ENCODE measurements around the gene CHRNA10. TPM values are rescaled to one million over a fixed set of nuclear protein-coding genes. Genes with fewer than 3 reads are reported as not detected.
"Not testable (repeated sequence)": the region's sequence is repeated elsewhere in the genome, so short reads cannot be mapped to it uniquely, and the experiment has no call there.

The CHRNA10 gene
- total and polyA plus RNA-seq, 5 donors: 0.38 to 0.97 (median 0.50) TPM

DNA sequence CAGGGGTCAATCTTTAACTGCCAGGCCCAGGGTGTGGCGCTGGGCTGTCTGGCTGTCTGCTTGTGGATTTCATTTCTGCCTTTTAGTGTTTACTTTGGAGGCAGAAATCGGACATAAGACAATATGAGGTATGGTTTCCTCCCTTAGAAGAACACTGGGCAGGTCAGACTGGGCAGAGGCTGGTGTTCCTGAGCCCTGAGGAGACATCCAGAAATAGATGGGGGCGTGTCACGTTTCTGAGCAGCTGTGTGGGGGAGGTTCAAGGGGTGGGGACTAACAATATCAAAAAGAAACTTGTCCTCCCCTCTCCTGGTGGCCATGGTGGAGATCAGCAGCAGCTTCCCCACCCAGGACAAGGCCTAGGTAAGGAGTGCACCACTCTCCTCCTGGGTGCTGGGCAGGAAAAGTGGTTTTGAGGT is 26.4 kb downstream of the CHRNA10 start, which contains the start of gene ART1:
Gene ART1 (plus strand): TSS at position 312 of the 419 bp plus-strand sequence. CDS start 14,086 bp downstream, outside the sequence.
- Histone ChIP-seq H3K27me3 (ENCODE audit: control insufficient read depth, insufficient read depth) (no peaks in the 10 kb centered on the region), H3K4me3 (ENCODE audit: low read length) (no peak within 1 kb of the TSS), H3K27ac (ENCODE audit: low read length) (no peak within 1 kb of the TSS), H3K4me1 (ENCODE audit: control insufficient read depth, insufficient read depth, low read length) (no peaks in the 10 kb centered on the region), H3K9me3 (ENCODE audit: control insufficient read depth, low read length) (no peaks in the 10 kb centered on the region)
- DNase-seq (peak in 1 of 3 donors; percentile 62), ATAC-seq (peak; percentile 27 to 32)
- 67% methylated on average over 4 of the region's 4 CpGs for WGBS
- intact Hi-C loops (cut with DNase I): no loop called here

DNA sequence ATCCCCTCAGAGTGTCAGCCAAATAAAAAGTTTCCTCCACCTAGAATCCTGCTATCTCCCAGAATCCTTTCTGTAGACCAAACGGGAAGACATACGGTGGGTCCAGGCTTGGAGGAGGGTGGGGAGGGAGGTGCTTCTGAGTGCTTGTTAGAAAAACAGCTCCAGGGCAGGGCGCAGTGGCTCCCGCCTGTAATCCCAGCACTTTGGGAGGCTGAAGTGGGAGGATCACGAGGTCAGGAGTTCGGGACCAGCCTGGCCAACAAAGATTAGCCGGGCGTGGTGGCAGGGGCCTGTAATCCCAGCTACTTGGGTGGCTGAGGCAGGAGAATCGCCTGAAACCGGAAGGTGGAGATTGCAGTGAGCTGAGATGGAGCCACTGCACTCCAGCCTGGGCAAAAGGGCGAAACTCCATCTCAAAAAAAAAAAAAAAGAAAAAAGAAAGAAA is 28.1 kb downstream of the CHRNA10 start:
- H3K9me3 ChIP-seq (ENCODE audit: control insufficient read depth, low read length); H3K4me1 ChIP-seq (ENCODE audit: control insufficient read depth, insufficient read depth, low read length); intact Hi-C loops (cut with DNase I); ATAC-seq; H3K27me3 ChIP-seq (ENCODE audit: control insufficient read depth, insufficient read depth); H3K27ac ChIP-seq (ENCODE audit: low read length); DNase-seq: not testable (repeated sequence)
- 32% methylated on average over 11 of the region's 11 CpGs for WGBS
- peak overlapping the region; percentile 41 for H3K4me3 ChIP-seq (ENCODE audit: low read length)

DNA sequence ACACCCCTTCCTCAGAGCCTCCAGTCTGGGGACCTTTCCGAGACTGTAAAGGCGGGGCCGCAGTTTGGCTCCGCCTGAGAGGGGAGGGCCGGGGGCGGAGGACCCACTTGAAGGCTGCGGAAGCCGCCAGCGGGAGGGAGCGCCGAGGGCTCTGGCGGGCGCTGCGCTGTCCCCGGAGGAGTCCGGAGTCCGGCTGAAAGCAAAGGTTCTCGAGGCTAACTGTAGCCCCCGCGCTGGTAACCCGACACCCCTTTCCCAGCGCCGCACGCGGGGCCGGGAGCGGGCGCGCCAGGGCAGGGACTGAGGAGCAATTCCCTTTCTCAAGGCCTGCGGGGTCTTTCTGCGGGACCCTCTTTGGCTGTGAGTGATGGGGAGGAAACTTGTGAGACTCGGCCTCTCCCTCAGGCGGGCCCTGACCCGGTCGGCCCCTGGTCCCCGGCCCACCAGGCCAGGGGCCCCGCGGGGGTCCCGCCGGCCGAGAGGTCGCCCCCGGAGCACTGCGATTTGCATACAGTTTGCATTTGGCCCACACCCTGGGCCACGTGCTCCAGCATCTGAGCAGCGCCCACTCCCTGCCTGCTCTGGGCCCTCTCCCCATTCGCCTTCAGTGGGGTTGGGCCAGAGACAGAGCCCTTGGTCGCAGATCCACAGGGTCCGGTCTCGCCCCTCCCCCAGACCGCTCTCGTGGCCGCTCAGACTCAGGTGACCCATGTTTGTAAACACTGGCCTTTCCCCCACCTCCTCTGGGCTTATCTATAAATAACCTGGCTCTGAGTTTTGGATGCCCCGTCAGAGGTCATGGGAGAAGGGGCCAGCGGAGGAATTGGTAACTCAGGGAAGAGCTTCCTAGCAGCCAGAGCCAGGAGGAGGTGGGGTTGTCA is 28.9 kb downstream of the CHRNA10 start:
- H3K4me3 ChIP-seq (ENCODE audit: low read length): peak overlapping the region; percentile 41
- DNase-seq: peak; percentile 89 to 96 (median 95)
- no peaks in the 10 kb centered on the region for H3K4me1 ChIP-seq (ENCODE audit: control insufficient read depth, insufficient read depth, low read length)
- WGBS: 1% methylated on average over 55 of the region's 55 CpGs
- H3K27me3 ChIP-seq (ENCODE audit: control insufficient read depth, insufficient read depth): no peaks in the 10 kb centered on the region
- no peak overlapping the region for H3K27ac ChIP-seq (ENCODE audit: low read length)
- intact Hi-C loops (cut with DNase I): no loop called here
- ATAC-seq: peak; percentile 96
- no peaks in the 10 kb centered on the region for H3K9me3 ChIP-seq (ENCODE audit: control insufficient read depth, low read length)

DNA sequence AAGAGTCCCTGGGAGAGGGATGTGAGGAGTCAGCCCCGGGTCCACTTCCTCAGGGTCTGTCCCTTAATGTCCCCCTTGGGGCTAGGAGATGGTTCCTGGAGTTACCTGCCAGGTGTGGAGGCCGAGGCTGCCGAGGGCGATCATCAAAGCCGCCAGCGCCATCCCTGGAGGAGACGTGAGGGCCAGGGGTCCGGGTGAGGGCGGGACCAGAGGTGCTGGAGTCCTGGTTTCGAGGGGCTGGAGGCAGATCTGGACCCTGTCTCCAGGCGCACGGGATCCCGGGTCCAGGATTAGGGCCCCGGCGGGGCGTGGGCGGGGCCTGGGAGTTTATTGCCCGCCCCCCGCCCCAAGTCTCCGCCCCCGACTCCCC is 29.5 kb downstream of the CHRNA10 start, which contains the start of gene ART5:
Gene ART5 (minus strand): TSS at position 292 of the 370 bp plus-strand sequence. CDS start 130 bp downstream, at position 162.
- Histone ChIP-seq H3K4me3 (ENCODE audit: low read length) (peak within 1 kb of the TSS; percentile 41), H3K9me3 (ENCODE audit: control insufficient read depth, low read length) (no peaks in the 10 kb centered on the region), H3K4me1 (ENCODE audit: control insufficient read depth, insufficient read depth, low read length) (no peaks in the 10 kb centered on the region), H3K27ac (ENCODE audit: low read length) (no peak within 1 kb of the TSS), H3K27me3 (ENCODE audit: control insufficient read depth, insufficient read depth) (no peaks in the 10 kb centered on the region)
- no peak for DNase-seq
- ATAC-seq: no peak
- intact Hi-C loops (cut with DNase I): no loop called here
- WGBS: 16% methylated on average over 21 of the region's 21 CpGs

DNA sequence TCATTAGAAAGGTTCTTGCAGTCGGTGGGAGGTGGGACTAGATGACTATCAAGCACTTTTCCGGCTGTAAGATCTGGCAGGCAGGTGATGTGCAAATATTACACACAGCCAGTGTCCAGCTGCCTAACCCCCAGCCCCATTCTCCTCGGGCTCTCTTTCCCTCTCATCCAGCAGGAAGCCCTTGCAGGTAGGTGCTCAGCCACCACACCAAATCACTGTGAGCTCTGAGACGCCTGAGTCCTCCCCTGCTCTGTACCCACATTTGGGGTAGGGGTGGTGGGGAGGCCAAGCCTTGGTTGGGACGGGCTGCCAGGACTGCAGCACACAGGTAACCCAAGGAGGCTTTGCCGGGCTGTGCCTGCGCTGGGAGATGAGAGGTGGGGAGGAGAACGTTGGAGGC is 30.0 kb downstream of the CHRNA10 start:
- WGBS: 54% methylated on average over 8 of the region's 8 CpGs
- DNase-seq (peak in 1 of 3 donors; percentile 53), ATAC-seq (no peak)
- Histone ChIP-seq H3K27me3 (ENCODE audit: control insufficient read depth, insufficient read depth) (no peaks in the 10 kb centered on the region), H3K27ac (ENCODE audit: low read length) (no peak overlapping the region), H3K4me3 (ENCODE audit: low read length) (no peak overlapping the region), H3K4me1 (ENCODE audit: control insufficient read depth, insufficient read depth, low read length) (no peaks in the 10 kb centered on the region), H3K9me3 (ENCODE audit: control insufficient read depth, low read length) (no peaks in the 10 kb centered on the region)
- intact Hi-C loops (cut with DNase I): no loop called here

DNA sequence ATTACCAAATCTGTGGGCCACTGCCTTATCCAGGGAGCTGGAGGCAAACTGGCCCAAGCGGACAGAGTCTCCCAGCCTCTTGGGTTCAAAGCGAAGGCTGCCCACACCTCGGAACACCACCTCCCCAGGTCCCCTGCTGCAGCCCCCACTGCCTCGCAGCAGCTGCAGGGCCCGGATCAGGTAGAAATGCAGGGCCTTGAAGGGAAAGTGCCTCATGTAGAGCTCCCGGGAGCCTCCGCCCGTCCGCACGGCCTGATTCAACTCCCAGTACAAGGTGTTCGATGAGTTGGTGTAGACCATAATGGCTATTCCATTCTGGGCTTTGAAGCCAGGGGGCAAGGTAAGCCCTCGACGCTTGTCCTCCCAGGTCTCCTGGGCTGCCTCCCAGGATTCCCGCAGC is 31.3 kb downstream of the CHRNA10 start:
- no peaks in the 10 kb centered on the region for H3K27me3 ChIP-seq (ENCODE audit: control insufficient read depth, insufficient read depth)
- no peaks in the 10 kb centered on the region for H3K9me3 ChIP-seq (ENCODE audit: control insufficient read depth, low read length)
- WGBS: 95% methylated on average over 14 of the region's 14 CpGs
- H3K4me3 ChIP-seq (ENCODE audit: low read length): no peak overlapping the region
- intact Hi-C loops (cut with DNase I): no loop called here
- no peak overlapping the region for H3K27ac ChIP-seq (ENCODE audit: low read length)
- H3K4me1 ChIP-seq (ENCODE audit: control insufficient read depth, insufficient read depth, low read length): no peaks in the 10 kb centered on the region
- ATAC-seq (no peak), DNase-seq (no peak)

DNA sequence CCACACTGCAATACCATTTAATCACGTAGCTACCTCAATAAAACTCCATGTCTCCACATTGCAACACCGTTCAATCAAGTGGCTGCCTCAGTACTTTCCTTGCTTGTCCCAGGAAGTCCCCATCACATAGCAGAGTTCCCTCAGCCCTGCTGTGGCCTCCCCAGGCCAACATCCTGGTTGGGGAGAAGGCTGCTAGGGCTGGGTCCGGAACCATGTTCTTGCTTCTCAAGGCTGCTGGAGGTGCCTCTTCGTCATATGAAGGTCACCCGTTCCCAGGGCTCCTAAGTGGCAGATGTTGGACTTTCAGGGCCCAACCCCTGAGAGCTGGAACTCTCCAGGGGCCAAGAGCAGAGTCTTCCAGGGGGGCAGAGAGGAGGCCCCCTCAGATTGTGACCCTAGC is 32.7 kb downstream of the CHRNA10 start:
- H3K27ac ChIP-seq (ENCODE audit: low read length): no peak overlapping the region

DNA sequence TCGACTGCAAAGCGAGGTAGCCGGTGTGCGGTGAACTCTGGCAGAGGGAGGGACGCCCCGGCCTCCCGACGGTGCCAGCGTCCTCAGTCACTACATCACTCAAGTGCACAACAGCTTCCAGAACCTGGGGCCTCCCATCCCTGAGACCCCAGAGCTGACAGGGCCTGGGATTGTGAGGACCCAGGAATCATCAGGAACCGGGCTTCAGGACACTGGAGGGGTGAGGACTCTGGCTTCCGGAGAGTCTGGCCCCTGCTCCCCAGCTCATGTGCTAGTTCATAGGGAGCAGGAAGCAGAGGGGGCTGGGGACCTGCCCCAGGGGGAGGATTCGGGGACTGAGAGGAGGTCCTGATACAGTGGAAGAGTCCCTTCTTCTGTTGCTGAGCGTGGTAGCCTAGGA is 34.0 kb downstream of the CHRNA10 start:
- no peak for DNase-seq
- H3K9me3 ChIP-seq (ENCODE audit: control insufficient read depth, low read length): no peaks in the 10 kb centered on the region
- no peaks in the 10 kb centered on the region for H3K27me3 ChIP-seq (ENCODE audit: control insufficient read depth, insufficient read depth)
- intact Hi-C loops (cut with DNase I): no loop called here
- no peak overlapping the region for H3K27ac ChIP-seq (ENCODE audit: low read length)
- ATAC-seq: no peak
- no peaks in the 10 kb centered on the region for H3K4me1 ChIP-seq (ENCODE audit: control insufficient read depth, insufficient read depth, low read length)
- WGBS: 82% methylated on average over 13 of the region's 13 CpGs
- no peak overlapping the region for H3K4me3 ChIP-seq (ENCODE audit: low read length)

More for the DNA sequence above, 32.7 kb downstream of the CHRNA10 start:
- Histone ChIP-seq H3K9me3 (ENCODE audit: control insufficient read depth, low read length) (no peaks in the 10 kb centered on the region), H3K27me3 (ENCODE audit: control insufficient read depth, insufficient read depth) (no peaks in the 10 kb centered on the region), H3K4me1 (ENCODE audit: control insufficient read depth, insufficient read depth, low read length) (no peaks in the 10 kb centered on the region), H3K4me3 (ENCODE audit: low read length) (no peak overlapping the region)
- no peak for DNase-seq
- intact Hi-C loops (cut with DNase I): no loop called here
- WGBS: 89% methylated on average over 5 of the region's 5 CpGs
- no peak for ATAC-seq

DNA sequence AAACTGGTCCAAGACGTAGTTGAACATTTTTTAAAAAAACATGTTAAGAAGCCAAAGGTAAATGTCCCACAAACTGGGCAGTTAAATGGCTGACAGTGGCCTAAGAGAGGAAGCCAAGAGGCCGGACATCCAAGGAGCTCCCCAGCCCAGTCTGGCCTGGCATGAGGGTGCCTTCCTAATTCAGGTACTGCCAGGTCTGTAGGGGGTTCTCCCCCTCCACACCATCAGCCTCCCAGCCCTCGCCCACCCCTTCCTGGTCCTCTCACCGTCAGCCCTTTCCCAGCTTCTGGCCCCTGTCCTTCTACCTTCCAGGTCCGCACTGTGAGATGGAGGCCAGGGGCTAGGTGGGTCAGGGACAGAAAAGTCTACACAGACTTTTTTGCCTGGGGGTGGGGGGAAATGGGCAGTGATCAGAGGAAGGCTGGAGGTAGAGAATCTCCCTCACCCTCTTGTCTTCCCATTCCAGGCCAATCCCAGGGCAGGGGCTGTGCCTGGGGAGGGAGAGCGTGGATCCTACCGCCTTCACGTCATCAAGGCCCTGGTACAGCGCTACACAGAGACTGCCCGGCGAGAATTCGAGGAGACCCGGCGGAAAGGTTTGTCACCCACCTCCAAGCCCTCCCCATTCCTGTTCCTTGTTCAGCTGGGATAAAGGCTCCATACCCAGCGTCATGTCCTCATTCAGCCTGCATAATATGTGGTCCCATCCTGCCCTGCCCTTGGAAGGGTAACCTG is 35.4 kb downstream of the CHRNA10 start:
- Histone ChIP-seq H3K27ac (ENCODE audit: low read length) (no peak overlapping the region), H3K9me3 (ENCODE audit: control insufficient read depth, low read length) (no peaks in the 10 kb centered on the region), H3K4me3 (ENCODE audit: low read length) (no peak overlapping the region), H3K27me3 (ENCODE audit: control insufficient read depth, insufficient read depth) (no peaks in the 10 kb centered on the region), H3K4me1 (ENCODE audit: control insufficient read depth, insufficient read depth, low read length) (no peaks in the 10 kb centered on the region)
- intact Hi-C loops (cut with DNase I): no loop called here
- WGBS: 91% methylated on average over 15 of the region's 15 CpGs
- DNase-seq: no peak
- ATAC-seq: no peak

DNA sequence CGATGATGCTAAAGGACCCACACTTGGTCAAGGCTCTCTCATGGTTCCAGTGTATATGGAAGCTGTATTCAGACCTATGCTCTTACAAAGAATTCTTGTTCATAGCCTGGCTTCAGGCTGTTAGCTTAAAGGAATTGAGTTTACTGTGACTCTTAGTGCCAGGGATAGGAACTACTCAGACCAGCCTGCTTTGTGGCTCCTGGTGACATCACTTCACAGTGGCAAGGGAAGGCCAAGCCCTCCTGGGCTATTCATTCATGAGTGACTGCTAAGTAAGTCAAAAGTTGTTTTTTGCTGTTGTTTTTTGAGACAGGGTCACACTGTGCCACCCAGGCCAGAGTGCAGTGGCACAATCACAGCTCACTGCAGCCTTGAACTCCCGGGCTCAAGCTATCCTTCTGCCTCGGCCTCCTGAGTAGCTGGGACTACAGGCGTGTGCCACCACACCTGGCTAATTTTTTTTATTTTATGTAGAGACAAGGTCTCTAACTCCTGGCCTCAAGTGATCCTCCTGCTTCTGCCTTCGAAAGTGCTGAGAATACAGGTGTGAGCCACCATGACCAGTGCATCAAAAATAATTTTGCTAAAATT is 39.0 kb downstream of the CHRNA10 start:
- DNase-seq (no peak), ATAC-seq (no peak)
- WGBS: 90% methylated on average over 5 of the region's 5 CpGs
- no peak overlapping the region for H3K4me3 ChIP-seq (ENCODE audit: low read length)
- H3K9me3 ChIP-seq (ENCODE audit: control insufficient read depth, low read length): no peaks in the 10 kb centered on the region
- no peaks in the 10 kb centered on the region for H3K27me3 ChIP-seq (ENCODE audit: control insufficient read depth, insufficient read depth)
- no peaks in the 10 kb centered on the region for H3K4me1 ChIP-seq (ENCODE audit: control insufficient read depth, insufficient read depth, low read length)
- intact Hi-C loops (cut with DNase I): no loop called here
- H3K27ac ChIP-seq (ENCODE audit: low read length): no peak overlapping the region

DNA sequence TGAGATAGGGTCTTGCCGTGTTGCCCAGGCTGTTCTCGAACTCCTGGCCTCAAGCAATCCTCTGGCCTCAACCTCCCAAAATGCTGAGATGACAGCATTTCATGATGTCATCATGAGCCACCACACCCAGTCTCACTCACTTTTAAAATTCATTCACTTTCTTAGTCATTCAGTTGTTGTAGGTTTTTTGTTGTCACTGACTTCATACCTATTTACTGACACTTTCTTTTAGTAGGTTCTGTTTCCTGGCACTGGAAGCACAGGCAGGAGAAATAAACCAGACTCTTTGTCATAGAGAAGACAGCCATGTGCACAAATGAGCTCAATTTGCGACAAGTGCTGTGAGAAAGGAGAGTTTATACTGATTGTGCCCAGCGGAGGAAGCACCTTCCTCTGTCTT is 39.9 kb downstream of the CHRNA10 start:
- intact Hi-C loops (cut with DNase I): no loop called here
- ATAC-seq: no peak
- Histone ChIP-seq H3K27me3 (ENCODE audit: control insufficient read depth, insufficient read depth) (no peaks in the 10 kb centered on the region), H3K4me3 (ENCODE audit: low read length) (no peak overlapping the region), H3K4me1 (ENCODE audit: control insufficient read depth, insufficient read depth, low read length) (no peaks in the 10 kb centered on the region), H3K9me3 (ENCODE audit: control insufficient read depth, low read length) (no peaks in the 10 kb centered on the region), H3K27ac (ENCODE audit: low read length) (no peak overlapping the region)
- DNase-seq: no peak
- WGBS: 78% methylated on average over 4 of the region's 4 CpGs
